Activated CD8-positive, alpha-beta T cell treated with anti-CD3 and anti-CD28 coated beads for 36 hours (primary cell): ENCODE data around the gene SUSD4. TPM values are rescaled to one million over a fixed set of nuclear protein-coding genes. Genes with fewer than 3 reads are reported as not detected.
"Not testable (repeated sequence)": the region's sequence is repeated elsewhere in the genome, so short reads cannot be mapped to it uniquely, and the experiment has no call there.

Source experiments
- ATAC-seq: fragments of 200-7000 bp; cut with Tn5 transposase; one replicate; pipeline ENCODE4 v1.10.0; 2021; ENCODE audit warnings: mild to moderate bottlenecking, moderate library complexity
- CTCF ChIA-PET: fragments of 350-600 bp; sonication (Branson Sonifier 250); formaldehyde crosslinking; loops from one replicate; lab custom pipeline; 2021; ENCODE audit warnings: antibody characterized with exemption; lab: Charles Lee
- POLR2A ChIA-PET: fragments of 350-600 bp; sonication (Branson Sonifier 250); formaldehyde crosslinking; loops from one replicate; lab custom pipeline; 2021; ENCODE audit warnings: antibody characterized with exemption; lab: Charles Lee
- DNase-seq: peaks from one replicate; pipeline ENCODE4 v3.0.0-alpha.2; 2020
- H3K27ac Mint-ChIP-seq: one replicate; pipeline ENCODE4 v1.8.0; 2021; ENCODE audit warnings: mild to moderate bottlenecking, mixed read lengths
- H3K27me3 Mint-ChIP-seq: one replicate; pipeline ENCODE4 v1.8.0; 2021; ENCODE audit warnings: mixed read lengths
- H3K36me3 Mint-ChIP-seq: one replicate; pipeline ENCODE4 v1.8.0; 2021; ENCODE audit warnings: low read depth, mixed read lengths
- H3K4me1 Mint-ChIP-seq: one replicate; pipeline ENCODE4 v1.8.0; 2021; ENCODE audit warnings: low read depth, mixed read lengths
- H3K4me3 Mint-ChIP-seq: one replicate; pipeline ENCODE4 v1.8.0; 2021; ENCODE audit warnings: mild to moderate bottlenecking, moderate library complexity, mixed read lengths
- H3K9me3 Mint-ChIP-seq: one replicate; pipeline ENCODE4 v1.8.0; 2021; ENCODE audit warnings: mixed read lengths
- intact Hi-C: fragments of 100-400 bp; cut with micrococcal nuclease; formaldehyde crosslinking; loops from one replicate; pipeline ENCODE4 v1.10.0; 2022
- total RNA-seq, 2 experiments: library from RNA; stranded (reverse); gene quantifications; one replicate each; pipeline ENCODE4 v1.2.3, GENCODE V29; 2021
- TF ChIP-seq, protein P1 (sequence below): fragments of 200-600 bp; IDR thresholded peaks from one replicate; pipeline ENCODE4 v1.8.0; 2022; ENCODE audit warnings: antibody characterized with exemption, mild to moderate bottlenecking

The SUSD4 gene
- total RNA-seq, 2 experiments from 2014 or later, result 0.29 to 0.43 TPM

DNA sequence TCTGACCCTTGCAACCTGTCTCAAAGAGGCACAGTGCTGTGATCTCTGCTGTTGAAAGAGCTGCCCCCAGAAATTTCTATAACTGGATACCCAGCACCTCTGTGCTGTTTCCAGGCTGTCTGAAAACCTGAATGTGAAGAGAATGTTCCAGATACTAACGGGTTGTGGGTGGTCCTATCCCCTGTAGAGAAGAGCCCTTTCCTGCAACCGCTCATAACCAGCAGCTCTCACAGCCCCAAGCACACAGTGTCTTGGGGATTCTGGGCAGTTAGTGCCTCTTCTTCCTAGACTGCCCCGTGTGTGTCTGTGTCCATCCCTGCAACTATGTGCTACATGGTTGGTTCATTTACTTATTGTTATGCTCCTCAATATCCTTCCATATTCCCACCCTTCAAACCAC, 104.5 kb downstream of the SUSD4 start:
- Mint-ChIP-seq H3K4me1 (no peaks in the 10 kb centered on the region), H3K36me3 (no peaks in the 10 kb centered on the region), H3K4me3 (no peak overlapping the region), H3K27me3 (no peaks in the 10 kb centered on the region), H3K27ac (no peak overlapping the region), H3K9me3 (no peaks in the 10 kb centered on the region)
- ChIA-PET CTCF (no interaction called here), POLR2A (no interaction called here)
- intact Hi-C loops, result no loop called here
- TF ChIP-seq, protein P1, sequence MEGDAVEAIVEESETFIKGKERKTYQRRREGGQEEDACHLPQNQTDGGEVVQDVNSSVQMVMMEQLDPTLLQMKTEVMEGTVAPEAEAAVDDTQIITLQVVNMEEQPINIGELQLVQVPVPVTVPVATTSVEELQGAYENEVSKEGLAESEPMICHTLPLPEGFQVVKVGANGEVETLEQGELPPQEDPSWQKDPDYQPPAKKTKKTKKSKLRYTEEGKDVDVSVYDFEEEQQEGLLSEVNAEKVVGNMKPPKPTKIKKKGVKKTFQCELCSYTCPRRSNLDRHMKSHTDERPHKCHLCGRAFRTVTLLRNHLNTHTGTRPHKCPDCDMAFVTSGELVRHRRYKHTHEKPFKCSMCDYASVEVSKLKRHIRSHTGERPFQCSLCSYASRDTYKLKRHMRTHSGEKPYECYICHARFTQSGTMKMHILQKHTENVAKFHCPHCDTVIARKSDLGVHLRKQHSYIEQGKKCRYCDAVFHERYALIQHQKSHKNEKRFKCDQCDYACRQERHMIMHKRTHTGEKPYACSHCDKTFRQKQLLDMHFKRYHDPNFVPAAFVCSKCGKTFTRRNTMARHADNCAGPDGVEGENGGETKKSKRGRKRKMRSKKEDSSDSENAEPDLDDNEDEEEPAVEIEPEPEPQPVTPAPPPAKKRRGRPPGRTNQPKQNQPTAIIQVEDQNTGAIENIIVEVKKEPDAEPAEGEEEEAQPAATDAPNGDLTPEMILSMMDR, result no peak
- ATAC-seq (no peak), DNase-seq (no peak)

DNA sequence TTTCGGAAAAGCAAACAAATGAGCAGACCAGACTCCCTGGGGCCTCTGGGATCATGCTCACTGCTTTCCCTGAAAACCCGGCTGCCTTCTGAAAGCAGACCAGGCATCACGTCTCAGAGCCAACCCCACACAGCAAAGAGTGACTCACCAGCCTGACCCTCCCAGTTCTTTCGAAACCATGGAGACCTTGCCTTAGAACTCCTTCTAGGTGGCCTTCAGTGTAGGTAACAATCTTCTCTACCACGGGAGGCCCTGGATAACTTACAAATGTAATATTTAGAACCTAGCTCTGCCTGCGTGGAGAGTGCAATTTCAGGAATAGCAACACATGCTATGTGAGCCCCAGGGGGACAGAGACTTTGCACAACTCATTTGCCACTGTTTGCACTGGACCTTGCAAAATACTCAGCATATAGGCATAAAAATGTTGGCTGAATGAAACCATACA, 105.2 kb downstream of the SUSD4 start:
- TF ChIP-seq, protein P1, result no peak
- Mint-ChIP-seq H3K9me3 (no peaks in the 10 kb centered on the region), H3K27me3 (no peaks in the 10 kb centered on the region), H3K4me3 (no peak overlapping the region), H3K27ac (no peak overlapping the region), H3K36me3 (no peaks in the 10 kb centered on the region), H3K4me1 (no peaks in the 10 kb centered on the region)
- ChIA-PET POLR2A (no interaction called here), CTCF (interaction anchor here (1.3 kb wide), 1 partner anchor 125 kb away, joined by 3 read pairs; no protein-coding TSS in a partner anchor)
- intact Hi-C loops, result no loop called here
- no peak for ATAC-seq
- DNase-seq, result no peak

DNA sequence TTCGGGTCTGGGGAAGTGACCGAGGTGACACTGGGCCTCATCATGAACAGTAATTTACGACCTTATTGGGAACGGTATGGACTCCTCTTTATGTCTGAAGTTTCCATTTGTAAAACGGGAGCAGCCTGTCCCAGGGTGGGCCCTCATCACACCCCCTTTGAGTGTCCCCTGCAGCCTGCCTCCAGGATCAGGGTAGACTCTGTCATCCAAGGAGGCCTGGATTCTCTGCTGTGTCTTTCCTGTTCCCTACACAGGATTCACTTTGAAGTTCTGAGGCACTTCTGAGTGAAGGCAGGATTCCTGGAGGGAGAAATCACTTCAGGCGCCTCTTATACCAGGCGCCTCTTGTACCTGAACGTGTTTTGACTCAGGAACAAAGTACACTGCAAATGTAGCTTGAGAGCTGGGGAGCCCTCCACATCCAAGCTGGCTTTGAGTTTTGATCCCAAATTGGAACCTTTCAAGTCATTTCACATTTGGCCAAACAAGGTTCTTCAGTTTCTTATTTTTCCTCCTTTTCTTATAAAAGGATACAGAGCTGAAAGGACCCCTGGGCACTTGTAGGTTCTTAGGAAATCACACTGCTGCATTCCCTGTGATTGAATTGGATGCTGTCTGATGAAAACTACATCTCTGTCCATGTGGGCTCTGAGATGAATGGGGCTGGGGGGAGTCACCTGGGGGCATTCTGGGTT, 106.0 kb downstream of the SUSD4 start:
- CTCF ChIA-PET, result interaction anchor here (1.0 to 1.3 kb wide), 2 partner anchors 124 to 134 kb away, joined by 3 to 4 read pairs; no protein-coding TSS in a partner anchor

DNA sequence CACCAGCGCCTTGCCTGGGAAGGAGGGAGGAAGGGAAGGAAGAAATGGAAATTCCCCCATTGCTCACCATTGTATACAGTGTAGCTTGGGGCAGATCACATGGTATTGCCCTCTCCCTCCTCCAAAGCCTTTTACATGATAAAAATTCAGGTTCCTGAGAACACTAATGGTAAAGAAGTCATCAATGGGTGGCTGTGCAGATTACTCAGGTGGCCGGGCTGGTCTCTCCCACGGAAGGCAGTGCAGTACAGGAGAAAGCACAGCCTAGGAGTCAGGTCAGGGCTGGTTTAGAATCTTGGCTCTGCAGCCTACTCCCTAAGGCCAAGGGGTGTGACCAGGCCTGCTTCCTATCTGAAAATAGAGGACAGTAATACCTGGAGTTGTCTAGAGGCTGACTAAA, 107.9 kb downstream of the SUSD4 start:
- no peak for ATAC-seq
- Mint-ChIP-seq H3K27me3 (no peaks in the 10 kb centered on the region), H3K4me1 (no peaks in the 10 kb centered on the region), H3K4me3 (no peak overlapping the region), H3K9me3 (no peaks in the 10 kb centered on the region), H3K27ac (no peak overlapping the region), H3K36me3 (no peaks in the 10 kb centered on the region)
- CTCF ChIA-PET, result interaction anchor here (2.7 kb wide), 1 partner anchor 122 kb away, joined by 11 read pairs; no protein-coding TSS in a partner anchor
- intact Hi-C loops, result no loop called here
- no peak for DNase-seq
- POLR2A ChIA-PET, result no interaction called here
- TF ChIP-seq, protein P1, result no peak

More for the DNA sequence above, 106.0 kb downstream of the SUSD4 start:
- Mint-ChIP-seq H3K9me3 (no peaks in the 10 kb centered on the region), H3K4me3 (no peak overlapping the region), H3K4me1 (no peaks in the 10 kb centered on the region), H3K27me3 (no peaks in the 10 kb centered on the region), H3K36me3 (no peaks in the 10 kb centered on the region), H3K27ac (no peak overlapping the region)
- TF ChIP-seq, protein P1, result no peak
- DNase-seq (no peak), ATAC-seq (no peak)
- intact Hi-C loops, result no loop called here
- POLR2A ChIA-PET, result interaction anchor here (0.6 kb wide), 1 partner anchor 13 kb away, joined by 3 read pairs; no protein-coding TSS in a partner anchor

DNA sequence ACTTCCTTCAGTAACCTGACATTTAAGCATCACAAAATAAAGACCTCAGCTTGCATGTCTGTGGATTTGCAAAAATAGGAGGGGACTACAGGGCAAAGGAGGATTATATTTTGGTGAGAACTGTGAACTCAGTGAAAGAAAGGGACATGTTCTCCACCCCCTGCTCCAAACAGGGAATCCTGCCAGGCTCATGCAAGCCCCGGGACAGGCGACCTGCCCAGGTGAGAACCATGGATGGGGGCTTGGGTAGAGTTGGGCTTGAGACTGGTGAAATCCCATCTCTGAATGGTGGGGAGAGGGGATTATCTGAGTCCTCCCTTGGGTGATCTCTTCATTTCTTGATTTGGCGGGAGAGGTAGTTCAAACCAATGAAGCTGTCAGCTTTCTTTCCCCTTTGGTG, 110.1 kb downstream of the SUSD4 start:
- CTCF ChIA-PET, result interaction anchor here (2.7 kb wide), 1 partner anchor 120 kb away, joined by 11 read pairs; no protein-coding TSS in a partner anchor
- DNase-seq (no peak), ATAC-seq (no peak)
- POLR2A ChIA-PET, result no interaction called here
- Mint-ChIP-seq H3K4me3 (no peak overlapping the region), H3K9me3 (no peaks in the 10 kb centered on the region), H3K27ac (no peak overlapping the region), H3K27me3 (no peaks in the 10 kb centered on the region), H3K4me1 (peaks cover 9% of the 10 kb centered on the region), H3K36me3 (no peaks in the 10 kb centered on the region)
- TF ChIP-seq, protein P1, result no peak
- intact Hi-C loops, result no loop called here

DNA sequence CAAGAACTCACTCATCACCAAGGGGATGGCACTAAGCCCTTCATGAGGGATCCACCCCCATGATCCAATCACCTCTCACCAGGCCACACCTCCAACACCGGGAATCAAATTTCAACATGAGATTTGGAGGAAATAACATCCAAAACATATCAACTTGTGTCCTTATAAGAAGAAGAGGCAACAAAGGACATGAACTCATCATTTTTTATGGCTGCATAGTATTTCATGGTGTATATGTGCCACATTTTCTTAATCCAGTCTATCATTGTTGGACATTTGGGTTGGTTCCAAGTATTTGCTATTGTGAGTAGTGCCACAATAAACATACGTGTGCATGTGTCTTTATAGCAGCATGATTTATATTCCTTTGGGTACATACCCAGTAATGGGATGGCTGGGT, 112.6 kb downstream of the SUSD4 start:
- ATAC-seq, POLR2A ChIA-PET: not testable (repeated sequence)

More for the DNA sequence above, 112.6 kb downstream of the SUSD4 start:
- H3K27ac Mint-ChIP-seq, H3K4me3 Mint-ChIP-seq, H3K9me3 Mint-ChIP-seq, H3K27me3 Mint-ChIP-seq, H3K36me3 Mint-ChIP-seq, DNase-seq, intact Hi-C loops: not testable (repeated sequence)
- CTCF ChIA-PET, result interaction anchor here (1.3 to 2.4 kb wide), 3 partner anchors 21 to 127 kb away, joined by 4 to 9 read pairs (median 4); no protein-coding TSS in a partner anchor
- peaks cover 21% of the 10 kb centered on the region for H3K4me1 Mint-ChIP-seq
